GM18519 (cell line): ENCODE data around the gene TNC.

Experiments
- ATAC-seq: cut with Tn5 transposase; IDR thresholded peaks from one replicate; pipeline ENCODE4 v1.9.1; 2021; ENCODE audit warnings: mild to moderate bottlenecking, moderate library complexity; ENCODE audit not compliant: unreplicated experiment, low FRiP score

TNC gene

DNA sequence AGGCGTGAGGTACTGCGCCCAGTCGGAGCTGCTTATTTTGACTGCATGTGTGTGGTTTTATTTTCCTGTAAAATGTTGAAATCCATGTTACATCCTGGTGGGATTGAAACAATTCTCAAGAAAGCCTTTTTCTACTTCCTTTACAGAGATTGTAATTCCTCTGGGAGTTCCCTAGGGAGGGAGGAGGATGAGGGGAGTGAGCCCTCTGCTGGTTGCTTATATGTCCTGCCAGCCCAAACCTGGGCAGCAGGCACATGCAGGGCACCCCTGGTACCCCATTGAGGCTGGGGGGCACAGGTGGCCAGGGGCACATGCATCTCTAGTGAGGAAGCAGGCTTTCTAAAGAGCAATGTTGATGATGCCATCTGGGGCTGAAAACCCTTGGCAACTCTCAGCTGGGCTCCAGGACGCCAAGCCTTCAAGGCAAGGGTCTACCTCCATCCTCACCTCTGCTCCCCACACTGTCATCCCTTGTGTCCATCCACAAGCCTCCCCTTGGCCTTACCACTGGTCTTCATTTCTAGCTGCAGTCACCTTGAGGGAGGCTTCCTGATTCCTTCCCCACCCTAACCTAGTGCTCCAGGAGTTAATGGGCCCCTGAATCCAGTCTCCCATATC is 102.8 kb downstream of the TNC start:
- no peak for ATAC-seq

DNA sequence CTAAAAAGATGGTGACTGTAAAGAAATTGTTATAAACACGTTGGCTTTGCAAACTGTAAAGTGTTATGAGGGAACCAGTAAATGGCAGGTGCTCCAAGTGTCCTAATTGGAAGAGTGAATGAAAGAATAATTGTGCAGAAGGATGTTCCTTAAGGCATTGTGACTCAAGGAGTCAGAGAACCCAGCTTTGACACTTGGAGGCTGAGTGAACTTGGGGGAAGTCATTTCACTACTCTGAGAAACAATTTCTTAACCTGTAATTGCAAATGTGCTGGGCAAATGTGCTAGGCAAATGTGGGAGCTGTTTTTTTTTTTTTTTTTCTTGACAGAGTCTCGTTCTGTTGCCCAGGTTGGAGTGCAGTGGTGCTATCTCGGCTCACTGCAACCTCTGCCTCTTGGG is 103.5 kb downstream of the TNC start:
- no peak for ATAC-seq

DNA sequence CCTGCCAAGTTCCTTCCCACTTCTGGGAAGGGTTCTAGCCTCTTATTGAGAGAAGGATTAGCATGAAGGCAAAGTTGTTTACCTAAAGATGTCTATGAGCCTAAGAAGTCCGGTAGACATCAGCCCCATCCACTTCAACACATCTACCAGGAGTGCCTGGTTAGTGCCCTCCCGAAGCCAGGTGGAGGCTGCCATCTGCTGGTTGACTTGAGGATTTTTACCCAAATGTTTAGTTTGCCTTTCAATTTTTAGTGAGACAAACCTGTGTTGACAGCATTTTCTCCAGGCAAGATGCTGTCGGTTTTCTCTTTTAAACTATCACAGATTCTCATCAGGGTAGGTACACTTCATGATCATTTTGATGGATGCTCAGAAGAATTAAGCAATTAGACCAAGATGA is 104.0 kb downstream of the TNC start:
- peak; percentile 60 for ATAC-seq

DNA sequence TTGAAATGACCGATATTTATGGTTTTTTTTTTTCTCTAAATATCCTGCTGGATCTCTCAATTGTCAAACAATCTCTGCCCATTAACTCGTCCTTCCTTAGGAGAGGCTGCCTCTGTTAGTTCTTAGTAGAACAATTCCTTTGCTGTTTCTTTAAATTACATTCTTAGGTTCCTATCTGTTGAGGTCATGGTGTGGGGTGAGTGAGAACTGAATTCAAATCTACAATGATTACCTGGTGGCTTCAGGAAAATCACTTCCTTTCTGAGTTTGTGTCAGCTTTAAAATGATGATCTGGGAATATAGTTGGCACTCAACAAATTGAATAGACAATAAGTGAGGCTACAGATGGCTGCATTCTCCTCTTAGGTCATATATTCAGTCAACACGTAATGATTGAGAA is 105.5 kb downstream of the TNC start:
- no peak for ATAC-seq

DNA sequence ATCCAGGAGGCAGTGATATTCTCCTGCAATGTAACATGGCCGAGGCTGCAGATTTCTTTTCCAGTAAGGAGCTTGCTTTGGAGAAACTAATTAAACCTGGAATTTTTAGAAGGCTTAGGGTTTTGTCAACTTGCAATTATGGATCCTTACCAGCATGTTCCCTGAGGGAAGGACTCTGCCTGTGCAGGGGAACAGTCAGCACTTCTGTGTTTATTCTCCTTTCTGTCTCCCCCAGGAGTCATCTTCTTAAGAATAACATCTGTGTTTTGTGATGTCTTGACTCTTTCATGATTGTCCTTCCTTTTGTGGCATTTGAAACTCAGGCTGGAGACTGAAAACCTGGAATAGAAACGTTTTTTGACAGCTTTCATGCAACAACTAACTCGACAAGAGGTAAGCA is 107.1 kb downstream of the TNC start:
- ATAC-seq: no peak

DNA sequence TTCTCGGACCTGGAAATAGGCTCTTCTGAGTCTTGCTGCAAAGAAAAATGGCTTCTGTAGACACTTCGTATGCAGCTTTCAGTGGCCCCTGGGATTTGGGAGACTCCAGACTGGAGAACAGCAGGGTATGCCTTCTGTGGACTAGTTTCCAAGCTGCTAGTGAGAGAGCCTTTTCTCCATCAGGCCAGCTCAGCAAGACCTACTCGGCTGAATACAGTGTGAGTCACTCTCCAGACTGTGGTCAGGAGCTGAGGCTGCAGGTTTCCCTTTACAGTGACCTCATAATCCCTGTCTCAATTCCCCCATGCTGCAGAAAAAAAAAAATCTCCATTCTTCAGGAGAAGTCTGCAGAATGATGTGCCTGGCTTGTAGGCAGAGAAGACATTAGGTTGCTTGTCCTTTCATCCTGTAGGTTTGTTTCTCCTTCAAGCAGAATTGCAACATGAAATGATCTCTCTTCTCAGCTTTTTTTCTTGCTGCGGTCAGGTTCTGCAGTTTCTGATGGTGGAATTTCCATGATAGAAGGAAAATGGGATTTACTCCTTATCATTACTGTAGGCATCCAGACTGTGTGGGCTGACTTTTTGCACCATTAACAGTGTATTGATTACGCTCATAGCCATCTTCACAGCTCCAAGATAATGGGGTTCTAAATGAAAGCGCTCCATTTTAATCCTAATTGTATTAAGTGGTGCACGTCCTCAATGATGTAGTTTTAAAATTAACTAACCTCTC is 109.3 kb downstream of the TNC start:
- ATAC-seq: no peak

DNA sequence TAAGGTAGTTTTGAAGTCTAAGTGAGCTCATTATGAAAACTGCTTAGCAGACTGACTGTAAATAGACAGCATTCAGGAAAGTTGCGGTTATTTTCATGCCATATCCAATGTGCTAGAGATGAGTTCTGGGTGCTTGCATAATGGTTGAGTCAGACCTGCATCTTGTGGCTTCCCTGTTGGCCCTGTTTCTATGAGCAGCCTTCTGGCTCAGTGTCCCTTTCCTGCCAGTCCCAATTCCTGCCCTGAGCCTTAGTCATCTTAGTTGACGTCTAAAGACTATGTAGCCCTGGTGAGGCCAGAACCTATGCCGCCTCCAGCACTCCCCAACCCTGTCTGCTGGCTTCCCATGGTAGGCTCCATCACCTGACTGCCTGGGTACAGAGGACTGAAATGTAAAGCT is 111.3 kb downstream of the TNC start:
- ATAC-seq: no peak

DNA sequence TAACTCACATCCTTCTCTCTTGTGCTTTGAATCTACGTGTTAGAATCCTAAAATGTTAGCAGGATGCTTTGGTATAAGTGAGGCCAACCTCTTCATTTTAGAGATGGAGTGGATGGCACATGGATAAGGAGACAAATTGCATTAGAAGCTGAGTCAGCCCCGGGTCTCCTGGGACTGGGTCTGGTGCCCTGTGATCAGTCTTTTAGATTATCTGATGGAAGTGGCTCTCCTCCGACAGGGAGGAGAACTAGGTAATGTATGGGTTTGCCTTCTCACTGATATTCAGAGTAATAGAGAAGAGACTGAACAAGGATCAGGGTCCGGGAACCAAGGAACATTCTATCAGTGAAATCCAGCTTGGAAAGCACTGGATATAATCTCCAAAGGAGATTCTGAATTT is 112.6 kb downstream of the TNC start:
- ATAC-seq: no peak

DNA sequence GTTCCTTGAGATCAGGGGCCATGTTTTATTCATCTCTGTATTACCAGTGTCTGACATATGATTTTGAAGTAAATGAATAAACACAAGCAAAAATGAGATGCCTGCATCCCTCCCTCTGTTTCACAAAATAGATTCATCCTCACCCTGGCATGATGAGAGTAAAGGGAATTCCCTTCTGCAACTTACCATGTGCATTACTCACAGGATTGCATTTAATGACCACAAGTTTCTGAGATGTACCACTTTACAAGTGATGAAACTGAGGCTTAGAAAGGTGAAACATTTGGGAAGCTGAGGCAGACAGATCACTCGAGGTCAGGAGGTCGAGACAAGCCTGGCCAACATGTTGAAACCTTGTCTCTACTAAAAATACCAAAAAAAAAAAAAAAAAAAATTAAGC is 113.4 kb downstream of the TNC start:
- no peak for ATAC-seq

DNA sequence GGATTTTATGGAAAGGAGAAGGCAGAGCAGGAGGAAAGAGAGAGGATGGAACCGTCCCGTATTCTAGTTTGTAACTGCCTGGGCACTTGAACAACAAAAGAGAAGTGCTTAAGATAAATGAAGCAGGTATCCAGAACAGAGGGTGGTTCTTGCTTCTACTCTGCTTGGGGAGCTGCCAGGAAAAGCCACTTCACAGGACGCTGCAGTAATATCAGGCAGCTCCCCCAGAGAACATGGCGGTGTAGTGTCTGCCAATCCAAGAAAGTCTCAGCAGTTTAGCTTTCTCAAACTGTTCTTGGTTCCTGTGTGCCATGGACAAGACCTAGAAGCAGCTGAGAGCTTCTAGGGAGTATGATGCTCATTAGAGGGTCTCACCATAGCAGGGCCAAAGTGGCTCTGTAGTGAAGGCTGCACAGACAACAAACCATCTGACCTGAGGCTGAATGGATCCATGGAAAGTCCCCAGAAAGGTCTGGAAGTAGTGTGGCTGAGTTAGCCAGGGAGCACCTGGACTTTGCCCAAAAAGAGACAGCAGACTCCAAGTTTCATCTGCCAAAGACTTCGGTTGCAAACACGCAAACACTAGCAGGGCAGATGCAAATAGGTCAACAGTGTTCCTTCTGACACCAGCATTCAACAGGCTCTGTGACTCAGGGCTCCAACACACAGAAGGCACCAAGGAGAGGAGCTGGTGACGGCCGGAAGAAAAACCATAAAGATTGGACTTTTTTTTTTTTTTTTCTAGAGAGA is 115.4 kb downstream of the TNC start:
- ATAC-seq: no peak

DNA sequence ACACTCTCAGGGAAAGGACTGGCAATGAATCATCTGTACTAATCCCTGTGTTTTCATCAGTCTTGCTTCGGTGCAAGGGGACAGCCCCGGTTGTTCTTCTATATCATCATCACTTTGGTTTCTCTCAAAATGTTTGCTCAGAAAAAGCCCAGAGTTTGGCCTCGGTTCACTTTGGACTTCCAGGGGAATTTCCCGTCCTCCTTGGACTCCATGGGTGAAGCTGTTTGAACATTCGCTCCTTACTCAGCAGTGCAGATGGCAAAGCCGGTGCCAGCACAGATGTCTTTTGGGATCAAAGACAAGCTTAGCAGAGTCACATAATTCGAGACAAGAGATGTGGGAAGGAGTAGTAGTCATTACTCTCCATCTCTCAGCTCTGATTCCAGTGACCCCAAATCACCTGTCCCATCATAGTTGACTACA is 117.7 kb downstream of the TNC start:
- ATAC-seq: no peak

DNA sequence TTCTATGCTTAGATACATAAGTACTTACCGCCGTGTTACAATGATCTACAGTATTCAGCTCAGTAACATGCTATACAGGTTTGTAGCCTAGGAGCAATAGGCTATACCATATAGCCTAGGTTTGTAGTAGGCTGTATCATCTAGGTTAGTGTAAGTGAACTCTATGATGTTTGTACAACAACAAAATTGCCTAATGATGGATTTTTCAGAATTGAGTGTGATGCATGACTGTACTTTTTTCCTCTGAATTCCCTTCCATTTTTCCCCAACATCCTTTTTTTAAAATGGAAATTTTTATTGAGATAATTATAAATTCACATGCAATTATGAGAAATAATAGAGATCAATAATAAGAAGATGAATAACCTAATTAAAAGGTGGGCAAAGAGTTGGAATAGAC is 119.6 kb downstream of the TNC start:
- no peak for ATAC-seq

DNA sequence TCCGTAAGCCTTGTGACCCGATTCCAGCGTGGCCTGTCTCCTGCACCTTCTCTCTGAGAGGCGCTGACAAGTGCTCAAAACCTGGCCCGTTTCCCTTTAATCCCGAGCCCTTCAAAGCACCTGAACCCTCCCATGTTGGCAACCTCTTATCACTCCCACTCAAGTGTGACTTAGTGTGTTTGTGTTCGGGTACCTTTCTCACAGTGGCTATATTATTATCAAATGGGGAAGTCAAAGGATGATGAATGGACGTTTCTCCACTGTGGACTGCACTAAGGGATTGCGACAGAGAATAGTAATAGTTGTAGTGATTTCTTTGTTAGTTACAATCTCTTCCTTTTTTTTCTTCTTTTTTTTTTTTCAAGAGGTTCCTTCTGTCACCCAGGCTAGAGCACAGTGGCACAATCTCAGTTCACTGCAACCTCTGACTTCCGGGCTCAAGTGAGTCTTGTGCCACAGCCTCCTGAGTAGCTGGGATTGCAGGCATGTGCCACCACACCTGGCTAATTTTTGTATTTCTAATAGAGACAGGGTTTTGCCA is 122.2 kb downstream of the TNC start:
- ATAC-seq: no peak

DNA sequence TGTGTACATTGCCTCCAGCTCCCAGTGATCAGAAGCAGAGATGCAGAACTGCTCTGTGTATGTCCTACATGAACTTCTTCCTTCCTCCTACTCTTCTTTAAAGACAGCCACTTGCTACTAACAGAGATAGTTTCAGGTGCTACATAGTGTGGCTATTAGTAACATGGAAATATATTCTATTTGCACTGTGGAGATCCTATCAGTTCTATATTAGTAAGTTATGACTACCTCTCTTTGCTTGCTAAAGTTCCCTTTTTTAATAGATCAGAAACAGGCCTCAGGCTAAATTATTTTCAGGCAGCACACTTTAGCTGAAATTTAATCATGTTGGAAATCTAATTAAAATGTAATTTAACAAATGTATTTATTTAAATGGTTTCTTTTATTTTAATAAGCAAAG is 123.2 kb downstream of the TNC start:
- no peak for ATAC-seq

DNA sequence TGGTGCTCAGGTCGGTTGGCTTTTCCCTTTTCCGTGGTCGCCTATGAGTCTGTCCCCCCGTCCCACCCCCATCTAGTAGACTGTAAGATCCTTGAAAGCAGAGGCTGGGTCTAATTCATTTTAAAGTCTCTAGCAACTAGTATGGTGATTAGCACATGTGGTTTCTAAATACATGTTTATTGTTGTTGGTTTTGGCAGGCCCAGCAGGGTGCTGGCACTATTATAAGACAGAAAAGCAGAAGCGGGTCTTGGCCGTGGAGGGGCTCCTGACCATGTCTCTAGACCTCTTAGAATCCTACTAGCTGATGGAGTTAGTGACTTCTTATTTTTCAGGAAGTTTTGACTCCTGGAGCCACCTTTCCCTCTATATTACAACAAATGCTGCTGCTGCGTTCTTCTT is 126.1 kb downstream of the TNC start:
- no peak for ATAC-seq

DNA sequence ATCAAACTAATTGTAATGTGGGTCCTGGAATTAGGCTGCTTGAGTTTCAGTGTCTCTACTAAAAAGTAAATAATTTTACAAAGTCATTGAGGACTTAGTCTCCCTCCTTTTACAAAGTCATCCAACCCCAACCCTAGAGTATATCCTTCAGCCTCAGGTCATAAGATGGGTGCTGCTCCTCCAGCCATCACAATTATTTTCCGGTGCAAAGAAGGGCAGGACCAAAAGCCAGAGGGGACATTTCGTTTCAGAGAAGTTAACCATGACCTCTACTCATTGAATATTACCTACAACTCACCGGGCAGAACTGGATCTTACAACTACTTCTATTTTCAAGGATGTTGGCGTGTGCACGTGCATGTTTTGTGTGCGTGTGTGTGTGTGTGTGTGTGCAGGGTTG is 127.1 kb downstream of the TNC start:
- ATAC-seq: no peak

DNA sequence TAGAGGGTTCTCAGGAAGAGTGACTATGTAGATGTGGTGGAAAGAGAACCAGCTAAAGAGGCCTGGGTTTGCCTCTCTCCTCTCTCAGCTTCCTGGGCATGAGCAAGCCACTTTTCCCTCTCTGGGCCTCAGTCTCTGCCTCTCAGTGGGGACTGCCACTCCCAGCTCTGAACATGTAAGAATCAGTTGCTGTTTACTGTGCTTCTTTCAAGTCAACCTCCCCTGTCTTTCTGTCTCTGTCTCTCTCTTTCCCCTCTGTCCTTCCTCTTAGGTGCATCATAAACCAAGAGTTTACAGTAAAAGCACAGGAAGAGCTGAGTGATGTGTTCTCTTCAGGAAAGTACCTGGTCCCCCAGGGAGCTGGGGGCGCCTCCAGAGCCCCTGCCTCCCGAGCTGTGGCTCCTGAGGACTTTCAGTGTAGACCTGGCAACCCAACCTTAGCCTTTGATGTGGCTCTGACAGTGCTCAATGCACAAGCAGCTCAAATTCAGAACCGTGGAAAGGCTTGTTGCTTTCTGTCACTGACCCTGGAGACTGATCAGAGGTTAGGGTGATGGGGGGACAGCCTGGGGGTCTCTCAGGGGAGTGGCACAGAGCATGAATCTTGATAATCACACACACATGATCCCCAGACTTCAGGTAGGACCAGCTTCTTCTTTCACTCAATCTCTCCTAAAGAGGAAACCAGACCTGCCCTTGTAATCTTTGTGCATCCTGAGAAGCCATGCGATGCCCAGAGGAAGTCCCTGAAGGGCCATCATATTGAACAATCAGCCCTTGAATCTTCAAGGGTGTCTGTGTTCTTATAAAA is 128.2 kb downstream of the TNC start:
- no peak for ATAC-seq

DNA sequence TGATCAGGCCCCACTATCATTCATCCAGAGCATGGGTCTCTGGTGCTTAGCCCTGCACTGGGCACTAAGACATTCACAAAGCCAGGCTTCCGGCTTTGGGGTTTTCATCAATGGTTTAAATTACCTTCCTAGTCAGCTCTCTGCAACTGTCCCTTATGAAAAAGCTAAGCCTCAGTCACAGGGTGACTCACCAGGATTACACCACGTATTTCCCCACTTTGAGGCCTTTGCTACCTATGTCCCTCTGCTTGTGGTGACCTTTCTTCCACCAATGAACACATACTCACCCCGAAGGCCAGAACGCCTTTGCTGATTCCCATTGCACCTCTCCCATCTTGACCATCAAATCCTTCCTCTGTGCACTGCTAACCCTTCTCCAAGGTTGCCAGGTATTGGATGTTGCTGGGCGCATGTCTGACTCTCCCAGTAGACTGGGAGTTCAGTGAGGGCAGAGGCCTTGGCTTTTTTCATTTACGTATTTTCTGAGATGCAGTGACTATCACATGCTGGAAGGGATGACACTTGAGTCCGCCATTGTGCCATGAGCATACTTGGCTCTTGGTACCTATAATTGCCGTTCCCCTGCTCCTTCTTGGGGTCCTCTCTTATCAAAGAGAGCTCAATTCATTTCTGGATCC is 128.9 kb downstream of the TNC start:
- peak; percentile 58 for ATAC-seq

DNA sequence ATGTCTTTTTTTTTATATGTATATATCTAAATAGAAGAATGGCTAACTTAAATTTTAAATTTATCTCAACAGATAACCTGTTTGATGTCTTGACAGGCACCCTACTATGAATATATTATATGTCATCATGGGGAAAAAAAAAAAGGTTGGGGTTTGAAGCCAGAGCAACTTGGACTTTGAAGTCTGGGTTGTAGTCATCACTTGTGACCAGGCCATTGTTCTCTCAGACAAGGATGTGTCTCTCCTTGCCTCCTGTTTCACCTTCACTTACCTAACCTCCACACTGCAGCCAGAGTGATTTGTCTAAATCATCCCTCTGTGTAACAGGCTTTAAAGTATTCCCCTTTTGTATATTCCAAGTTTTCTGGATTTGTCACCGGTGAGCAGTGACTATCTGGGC is 130.8 kb downstream of the TNC start:
- no peak for ATAC-seq

DNA sequence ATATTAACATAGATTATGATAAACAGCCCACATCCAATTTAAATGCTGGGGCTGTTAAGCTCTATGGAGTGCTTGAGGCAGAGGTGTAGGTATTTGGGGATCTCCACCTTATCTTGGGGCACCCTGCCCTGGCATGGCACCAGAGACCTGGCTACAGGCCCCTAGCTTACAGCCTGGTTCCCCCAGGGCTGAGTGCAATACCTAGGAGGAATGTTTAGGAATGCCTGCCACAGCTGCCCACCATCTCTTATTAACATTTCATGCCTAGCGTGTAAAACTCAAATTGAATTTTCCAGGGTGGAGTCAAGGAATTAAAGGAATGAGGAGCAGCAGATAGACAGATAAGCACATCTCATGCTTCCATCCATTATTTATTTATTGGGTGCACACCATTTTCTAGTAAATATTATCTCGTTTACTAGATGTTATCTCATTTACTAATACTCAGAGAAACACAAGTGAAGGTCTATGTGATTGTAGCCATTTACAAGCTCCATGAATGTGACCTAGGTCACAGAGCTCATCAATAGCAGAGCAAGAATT is 131.9 kb downstream of the TNC start:
- no peak for ATAC-seq
